Spleen (tissue), 11 donors: ENCODE results near the gene GAB3. TPM values are rescaled to one million over a fixed set of nuclear protein-coding genes. Genes with fewer than 3 reads are reported as not detected.

ENCODE experiments used
- DNase-seq: peaks from one replicate; pipeline ENCODE4 v3.0.0-alpha.2; 2020
- H3K27ac ChIP-seq, 8 donors: fragments of 200-600 bp; sonication (generic) in 7 of 8; 1 replicate in 4 of 8; 2 replicates in 4 of 8; pipeline versions ENCODE4 v1.5.0 to v1.8.0; 2016 to 2021; ENCODE audit warnings: inconsistent platforms in 4 of 8, mild to moderate bottlenecking in 4 of 8, moderate library complexity in 1 of 8
- H3K27me3 ChIP-seq, 7 donors: fragments of 200-600 bp; sonication (generic) in 6 of 7; replicated peaks in 1 of 7; 1 replicate in 4 of 7; 2 replicates in 3 of 7; pipeline versions ENCODE4 v1.5.0 to v1.8.0; 2016 to 2021; ENCODE audit warnings: inconsistent platforms in 3 of 7, mild to moderate bottlenecking in 1 of 7
- H3K36me3 ChIP-seq, 6 donors: fragments of 200-600 bp; sonication (generic) in 5 of 6; 1 replicate in 4 of 6; 2 replicates in 2 of 6; pipeline versions ENCODE4 v1.5.0 to v1.8.0; 2016 to 2021; ENCODE audit warnings: inconsistent platforms in 2 of 6
- H3K4me1 ChIP-seq, 6 donors: fragments of 200-600 bp; sonication (generic) in 5 of 6; 1 replicate in 3 of 6; 2 replicates in 3 of 6; pipeline versions ENCODE4 v1.5.0 to v1.8.0; 2016 to 2021; ENCODE audit warnings: inconsistent platforms in 3 of 6
- H3K4me3 ChIP-seq, 8 donors: fragments of 200-600 bp; sonication (generic) in 7 of 8; 1 replicate in 4 of 8; 2 replicates in 4 of 8; pipeline versions ENCODE4 v1.5.0 to v1.8.0; 2016 to 2021; ENCODE audit warnings: inconsistent platforms in 4 of 8, mild to moderate bottlenecking in 4 of 8, moderate library complexity in 2 of 8
- H3K9me3 ChIP-seq, 8 donors: fragments of 200-600 bp; sonication (generic) in 7 of 8; 1 replicate in 4 of 8; 2 replicates in 4 of 8; pipeline versions ENCODE4 v1.5.0 to v1.8.0; 2016 to 2021; ENCODE audit warnings: inconsistent platforms in 4 of 8
- CTCF ChIP-seq, 11 experiments: fragments of 200-600 bp in 7 of 11; fragments of 450-650 bp in 4 of 11; sonication (generic) in 4 of 11; IDR thresholded peaks in 8 of 11; conservative IDR thresholded peaks in 3 of 11; 1 replicate in 7 of 11; 2 replicates in 4 of 11; pipeline versions ENCODE4 v1.4.0 to v1.8.0; 2016 to 2021; ENCODE audit warnings: antibody characterized with exemption in 11 of 11, inconsistent platforms in 4 of 11, mild to moderate bottlenecking in 1 of 11
- POLR2A ChIP-seq, 3 donors: fragments of 450-650 bp; IDR thresholded peaks; one replicate each; pipeline ENCODE4 v1.5.1; 2017; ENCODE audit warnings: antibody characterized with exemption in 3 of 3, mild to moderate bottlenecking in 1 of 3
- POLR2AphosphoS5 ChIP-seq, 3 donors: sonication (generic); formaldehyde crosslinking; IDR thresholded peaks; one replicate each; pipeline ENCODE4 v1.5.1; 2017; ENCODE audit warnings: antibody characterized with exemption in 3 of 3
- WGBS, 5 donors: extraction: QIAGEN DNeasy Blood & Tissue Kit in 3 of 5; methylation state at CpG; one replicate each; pipeline versions ENCODE4 v1.1.5 to v1.1.7; 2013 to 2018; 5-methylcytosine and 5-hydroxymethylcytosine counted together
- intact Hi-C: fragments of 100-400 bp; cut with DNase I; formaldehyde crosslinking; loops from one replicate; pipeline ENCODE4 v1.15.0; 2023; ENCODE audit warnings: low total_unique reads
- polyA plus RNA-seq, 3 donors: library from polyadenylated mRNA; stranded (reverse); fragments of 200-250 nt; gene quantifications; one replicate each; pipeline ENCODE4 v1.2.1, GENCODE V29; 2013
- total RNA-seq, 7 donors: library from RNA; depleted of rRNA in 3 of 7; stranded (reverse); fragments of >200 nt in 3 of 7; fragmentation: NEBNext Ultra II Directional in 4 of 7; extraction: Animal tissue kit (Norgen Biotek cat#: 25700) in 4 of 7; gene quantifications; one replicate each; pipeline versions ENCODE4 v1.1.0 to v1.2.1, GENCODE V29; 2016 to 2021
- donor health status: healthy with polysubstance abuse.
- donor health status: DM: no; HTN: no; CAD: no; lungs with moderate emphysema.
- donor health status: DM: no; HTN: no; CAD: no.
- donor health status: Bipolar disorder and iron deficiency.
- donor health status: healthy.
- donor health status: DM: no; HTN: no; CAD: no.
- donor health status: DM: yes; HTN: yes; CAD: no.

Gene GAB3
- total and polyA plus RNA-seq, 10 donors: 7.4 to 40.3 (median 32.3) TPM

GRCh38 chrX:154735695-154736393, 15.0 kb downstream of the GAB3 start:
- no peaks in the 10 kb centered on the region for H3K9me3 ChIP-seq
- H3K27ac ChIP-seq: peak overlapping the region; percentile 29 to 90 (median 82)
- TF ChIP-seq POLR2AphosphoS5 (IDR thresholded peaks at IDR 0.05) (peak in 1 of 3 donors; percentile 63), CTCF (IDR thresholded peaks at IDR 0.05 in 8 of 11, conservative IDR thresholded peaks at IDR 0.05 in 3 of 11) (no peak), POLR2A (IDR thresholded peaks at IDR 0.05) (no peak)
- no peak for DNase-seq
- intact Hi-C loops: no loop called here
- no peak overlapping the region for H3K4me3 ChIP-seq
- H3K36me3 ChIP-seq: no peaks in the 10 kb centered on the region
- H3K4me1 ChIP-seq: peaks cover 19 to 99% (median 74%) of the 10 kb centered on the region in 6 donors
- no peaks in the 10 kb centered on the region for H3K27me3 ChIP-seq
- WGBS, 5 donors: 57 to 81% (median 74%) methylated on average over 7 of the region's 7 CpGs

- peak; percentile 82 for DNase-seq
- Histone ChIP-seq H3K4me3 (peak overlapping the region in 2 of 8 donors; percentile 1 to 30), H3K27ac (peak overlapping the region; percentile 62 to 90 (median 82)), H3K9me3 (no peaks in the 10 kb centered on the region), H3K36me3 (no peaks in the 10 kb centered on the region), H3K4me1 (peaks cover 22 to 100% (median 90%) of the 10 kb centered on the region in 6 donors), H3K27me3 (no peaks in the 10 kb centered on the region)
- 1 to 29% (median 5%) methylated on average over 6 to 8 of the region's 8 CpGs for WGBS, 5 donors
- intact Hi-C loops: no loop called here
- TF ChIP-seq POLR2A (IDR thresholded peaks at IDR 0.05) (no peak), POLR2AphosphoS5 (IDR thresholded peaks at IDR 0.05) (peak in 2 of 3 donors; percentile 56 to 64)
These were observed 16.7 kb downstream of the GAB3 start for GRCh38 chrX:154734061-154734781.

DNA sequence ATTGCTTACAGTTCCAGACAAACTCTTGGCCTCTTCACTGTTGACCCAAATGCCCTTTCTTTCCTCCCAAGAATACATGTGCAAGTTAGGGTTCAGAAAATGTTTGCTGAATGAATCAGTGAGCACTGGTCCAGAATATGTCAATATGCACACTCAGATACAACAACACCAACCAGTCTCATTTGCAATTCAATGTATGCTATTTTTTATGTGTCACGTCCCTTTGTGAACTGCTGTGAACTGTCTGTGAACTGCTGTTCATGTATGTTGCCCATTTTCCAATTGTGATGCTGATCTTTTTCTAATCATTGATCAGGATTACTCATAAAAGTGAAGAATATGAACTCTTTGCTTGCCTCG, 17.8 kb downstream of the GAB3 start:
- 45 to 62% (median 55%) methylated on average over 2 of the region's 2 CpGs for WGBS, 5 donors
- Histone ChIP-seq H3K4me3 (peak overlapping the region in 1 of 8 donors; percentile 10), H3K4me1 (peaks cover 22 to 100% (median 95%) of the 10 kb centered on the region in 6 donors), H3K27me3 (no peaks in the 10 kb centered on the region), H3K36me3 (no peaks in the 10 kb centered on the region), H3K9me3 (no peaks in the 10 kb centered on the region), H3K27ac (peak overlapping the region; percentile 44 to 90 (median 82))
- TF ChIP-seq POLR2AphosphoS5 (IDR thresholded peaks at IDR 0.05) (no peak), CTCF (IDR thresholded peaks at IDR 0.05 in 8 of 11, conservative IDR thresholded peaks at IDR 0.05 in 3 of 11) (no peak), POLR2A (IDR thresholded peaks at IDR 0.05) (no peak)
- DNase-seq: no peak
- intact Hi-C loops: no loop called here

DNA sequence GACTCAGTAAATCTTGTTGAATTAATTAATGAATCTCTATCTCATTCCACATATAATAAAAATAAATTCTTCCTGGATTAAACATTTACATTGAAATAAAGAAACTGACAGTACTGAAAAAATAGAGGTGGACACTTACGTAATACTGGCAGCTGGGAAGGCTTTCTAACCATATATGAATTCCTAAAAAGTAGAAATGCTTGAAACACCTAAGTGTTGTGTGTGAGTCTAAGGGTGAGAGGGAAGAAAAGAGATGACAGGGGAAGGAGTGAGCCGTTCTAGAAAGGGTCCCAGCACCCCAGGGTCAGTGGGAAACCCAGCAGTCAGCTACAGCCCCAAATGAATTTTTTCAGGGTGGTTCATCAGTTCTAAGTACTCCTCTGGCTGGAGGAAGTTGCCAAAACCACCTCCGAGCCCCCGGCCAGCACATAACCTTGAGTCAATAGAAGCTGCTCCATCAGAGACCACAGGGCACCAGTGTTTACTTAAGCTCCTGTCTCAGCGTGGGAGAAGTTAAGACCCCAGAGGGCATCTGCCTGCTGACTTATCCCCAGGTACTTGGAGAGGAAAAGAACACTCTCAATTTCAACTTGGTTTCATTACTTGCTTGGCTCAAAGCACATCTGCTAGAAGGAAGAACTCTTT, 18.3 kb downstream of the GAB3 start:
- WGBS, 5 donors: 14 to 46% (median 24%) methylated on average over 5 of the region's 5 CpGs
- Histone ChIP-seq H3K27me3 (no peaks in the 10 kb centered on the region), H3K4me3 (peak overlapping the region in 1 of 8 donors; percentile 10), H3K36me3 (no peaks in the 10 kb centered on the region), H3K9me3 (no peaks in the 10 kb centered on the region), H3K27ac (peak overlapping the region; percentile 44 to 90 (median 82)), H3K4me1 (peaks cover 22 to 100% (median 94%) of the 10 kb centered on the region in 6 donors)
- intact Hi-C loops: no loop called here
- TF ChIP-seq POLR2A (IDR thresholded peaks at IDR 0.05) (no peak), CTCF (IDR thresholded peaks at IDR 0.05 in 8 of 11, conservative IDR thresholded peaks at IDR 0.05 in 3 of 11) (no peak), POLR2AphosphoS5 (IDR thresholded peaks at IDR 0.05) (no peak)
- no peak for DNase-seq
